GM12875 (cell line): ENCODE measurements around the gene SPNS2.

Experiments
- H3K4me3 ChIP-seq: one replicate; pipeline ENCODE4 v1.5.1; 2011; ENCODE audit warnings: low read depth, low read length, control low read depth
- TF ChIP-seq, protein P1 (sequence below): IDR thresholded peaks from 2 replicates; pipeline ENCODE4 v1.5.1; 2011; ENCODE audit warnings: low read depth, mild to moderate bottlenecking, control low read depth, inconsistent platforms, low read length, moderate library complexity, borderline replicate concordance; ENCODE audit not compliant: insufficient read depth

The SPNS2 gene

DNA sequence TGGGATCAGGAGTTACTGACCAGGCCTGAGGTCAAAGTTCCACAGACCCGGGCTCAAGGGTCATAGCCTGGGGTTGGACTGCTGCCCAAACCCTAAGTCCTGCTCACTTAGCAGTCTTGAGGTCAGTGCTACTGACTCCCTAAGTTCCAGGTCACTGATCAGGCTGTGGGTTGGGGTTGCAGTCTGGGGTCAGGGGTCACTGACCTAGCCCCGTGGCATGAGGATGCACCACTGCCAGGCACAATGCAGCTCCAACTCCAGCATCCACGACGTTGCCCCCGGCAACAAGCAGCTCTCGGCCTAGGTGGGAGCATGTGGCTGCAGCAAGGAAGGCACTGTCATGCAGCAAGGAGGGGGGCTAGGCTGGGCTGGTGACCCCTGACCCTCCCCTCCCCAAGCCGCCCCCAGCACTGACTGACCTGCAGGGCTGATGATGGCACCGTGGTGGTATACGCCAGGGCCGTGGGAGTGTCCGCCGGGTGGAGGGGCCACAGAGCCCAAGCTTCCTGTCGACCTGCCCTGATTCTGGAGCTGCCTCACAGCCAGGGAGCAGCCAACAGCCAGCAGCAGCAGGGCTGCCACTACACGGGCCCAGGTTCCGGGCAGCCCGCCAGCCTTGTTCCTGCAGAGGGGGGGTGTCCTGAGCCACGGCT is 60.6 kb downstream of the SPNS2 start:
- H3K4me3 ChIP-seq, result no peak overlapping the region
- TF ChIP-seq, protein P1, sequence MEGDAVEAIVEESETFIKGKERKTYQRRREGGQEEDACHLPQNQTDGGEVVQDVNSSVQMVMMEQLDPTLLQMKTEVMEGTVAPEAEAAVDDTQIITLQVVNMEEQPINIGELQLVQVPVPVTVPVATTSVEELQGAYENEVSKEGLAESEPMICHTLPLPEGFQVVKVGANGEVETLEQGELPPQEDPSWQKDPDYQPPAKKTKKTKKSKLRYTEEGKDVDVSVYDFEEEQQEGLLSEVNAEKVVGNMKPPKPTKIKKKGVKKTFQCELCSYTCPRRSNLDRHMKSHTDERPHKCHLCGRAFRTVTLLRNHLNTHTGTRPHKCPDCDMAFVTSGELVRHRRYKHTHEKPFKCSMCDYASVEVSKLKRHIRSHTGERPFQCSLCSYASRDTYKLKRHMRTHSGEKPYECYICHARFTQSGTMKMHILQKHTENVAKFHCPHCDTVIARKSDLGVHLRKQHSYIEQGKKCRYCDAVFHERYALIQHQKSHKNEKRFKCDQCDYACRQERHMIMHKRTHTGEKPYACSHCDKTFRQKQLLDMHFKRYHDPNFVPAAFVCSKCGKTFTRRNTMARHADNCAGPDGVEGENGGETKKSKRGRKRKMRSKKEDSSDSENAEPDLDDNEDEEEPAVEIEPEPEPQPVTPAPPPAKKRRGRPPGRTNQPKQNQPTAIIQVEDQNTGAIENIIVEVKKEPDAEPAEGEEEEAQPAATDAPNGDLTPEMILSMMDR, result no peak

DNA sequence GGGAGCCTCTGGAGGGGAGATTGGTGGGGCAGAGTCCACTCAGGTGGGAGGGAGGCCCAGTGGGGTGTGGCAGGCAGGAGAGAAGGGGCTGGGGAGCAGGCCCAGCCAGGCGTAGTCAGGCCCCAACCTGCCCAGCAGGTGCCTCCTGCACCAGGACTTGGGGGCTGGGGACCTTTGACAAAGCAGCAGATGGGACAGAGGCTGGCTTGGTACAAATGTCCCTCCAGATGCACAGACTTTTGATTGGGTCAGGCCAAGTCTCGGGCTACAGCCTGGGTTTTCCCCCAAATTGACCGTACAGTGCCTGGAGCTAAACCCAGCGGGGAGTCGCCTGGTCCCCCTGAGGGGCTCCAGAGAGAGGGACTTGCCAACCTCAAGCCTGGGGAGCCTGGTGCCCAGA is 61.3 kb downstream of the SPNS2 start:
- TF ChIP-seq, protein P1, result no peak

DNA sequence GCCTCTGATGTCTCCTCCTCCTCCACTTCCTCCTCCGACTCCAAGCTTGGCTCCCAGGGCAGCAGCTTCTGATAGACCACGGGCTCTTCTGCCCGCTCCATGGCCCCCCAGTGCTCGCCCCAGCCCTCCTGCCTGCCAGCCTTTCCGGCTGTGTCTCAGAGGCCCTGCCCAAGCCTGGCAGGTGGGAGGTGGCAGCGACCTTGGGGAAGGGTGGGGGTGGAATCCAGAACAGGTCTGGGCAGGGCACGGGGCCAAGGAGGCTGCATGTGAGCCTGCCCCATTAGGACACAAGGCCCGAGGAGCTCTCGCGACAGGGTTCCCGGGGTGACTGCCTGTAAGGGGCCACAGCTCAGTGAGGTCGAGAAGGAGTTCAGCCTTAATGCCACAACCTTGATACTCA is 61.7 kb downstream of the SPNS2 start, which contains the start of gene GGT6:
Gene GGT6, minus strand, starts transcription at position 157 of the 400 bp plus-strand sequence. Its CDS starts 56 bp downstream, at position 101.
- TF ChIP-seq, protein P1, result no peak

More for the DNA sequence above, 61.3 kb downstream of the SPNS2 start:
- no peak overlapping the region for H3K4me3 ChIP-seq

DNA sequence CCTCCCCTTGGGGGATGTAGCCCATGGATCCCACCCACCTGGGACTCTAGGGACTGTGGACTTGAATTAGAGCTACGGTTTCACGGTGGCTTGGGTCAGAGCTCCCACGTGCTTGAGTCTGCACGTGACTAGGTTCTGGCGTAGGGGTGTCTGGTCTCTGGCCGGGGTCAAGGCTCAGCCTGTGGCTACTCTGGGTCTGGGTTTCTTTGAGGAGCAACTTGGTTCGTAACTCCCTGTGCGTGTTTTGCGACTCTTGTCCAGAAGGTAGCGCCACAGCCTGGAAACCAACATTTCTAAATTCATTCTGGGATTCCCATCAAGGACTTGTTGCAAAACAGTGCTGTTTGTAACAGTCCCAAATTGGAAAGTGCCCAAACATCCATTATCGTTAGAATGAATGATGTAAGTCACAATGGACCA is 62.2 kb downstream of the SPNS2 start:
- TF ChIP-seq, protein P1, result no peak
- H3K4me3 ChIP-seq, result no peak overlapping the region

More for the DNA sequence above, 61.7 kb downstream of the SPNS2 start, which contains the start of gene GGT6:
- no peak within 1 kb of the TSS for H3K4me3 ChIP-seq

DNA sequence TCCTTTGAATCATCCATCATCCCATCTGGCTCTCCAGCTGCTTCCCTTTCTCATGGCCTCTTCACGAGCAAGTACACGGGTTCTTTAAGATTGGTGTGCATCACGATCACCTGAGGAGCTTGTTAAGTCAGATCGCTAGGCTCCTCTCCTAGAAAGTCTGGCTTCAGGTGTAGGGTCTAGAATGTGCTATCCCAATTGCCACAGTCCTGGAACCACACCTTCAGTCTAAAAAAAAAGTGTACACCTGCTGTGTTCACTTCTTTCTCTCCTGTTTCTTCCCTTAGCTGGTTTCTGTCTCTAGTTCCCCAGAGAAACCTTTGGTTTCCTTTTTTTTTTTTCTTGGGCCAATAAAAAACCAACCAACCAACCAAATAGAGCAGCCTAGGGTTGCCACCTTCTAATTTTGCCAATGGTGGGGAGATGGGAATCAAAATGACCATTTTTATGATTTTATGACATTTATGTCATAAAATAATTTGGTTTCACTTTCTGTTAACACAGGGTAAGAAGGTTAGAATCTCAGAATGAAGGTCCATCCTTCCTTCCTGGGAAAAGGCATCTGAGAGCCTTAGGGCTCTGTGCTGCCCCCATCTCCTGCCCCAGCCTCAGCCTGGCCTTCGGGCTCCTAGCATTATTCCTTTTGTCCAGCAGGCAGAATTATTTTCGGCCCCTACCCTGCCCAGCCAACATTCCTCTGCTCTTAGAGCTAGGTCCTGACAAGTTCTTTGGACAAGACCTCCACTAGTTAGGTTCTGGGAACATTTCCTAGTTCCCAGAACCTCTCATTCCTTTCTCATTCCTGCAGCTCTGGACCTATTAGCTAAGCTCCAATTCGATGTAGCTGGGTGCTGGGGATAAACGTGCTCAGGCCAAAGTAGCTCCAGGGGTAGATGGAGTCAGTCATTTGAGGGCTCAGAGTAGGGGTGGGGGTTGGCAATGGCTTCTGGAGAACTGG is 63.6 kb downstream of the SPNS2 start:
- no peak overlapping the region for H3K4me3 ChIP-seq
- TF ChIP-seq, protein P1, result no peak

DNA sequence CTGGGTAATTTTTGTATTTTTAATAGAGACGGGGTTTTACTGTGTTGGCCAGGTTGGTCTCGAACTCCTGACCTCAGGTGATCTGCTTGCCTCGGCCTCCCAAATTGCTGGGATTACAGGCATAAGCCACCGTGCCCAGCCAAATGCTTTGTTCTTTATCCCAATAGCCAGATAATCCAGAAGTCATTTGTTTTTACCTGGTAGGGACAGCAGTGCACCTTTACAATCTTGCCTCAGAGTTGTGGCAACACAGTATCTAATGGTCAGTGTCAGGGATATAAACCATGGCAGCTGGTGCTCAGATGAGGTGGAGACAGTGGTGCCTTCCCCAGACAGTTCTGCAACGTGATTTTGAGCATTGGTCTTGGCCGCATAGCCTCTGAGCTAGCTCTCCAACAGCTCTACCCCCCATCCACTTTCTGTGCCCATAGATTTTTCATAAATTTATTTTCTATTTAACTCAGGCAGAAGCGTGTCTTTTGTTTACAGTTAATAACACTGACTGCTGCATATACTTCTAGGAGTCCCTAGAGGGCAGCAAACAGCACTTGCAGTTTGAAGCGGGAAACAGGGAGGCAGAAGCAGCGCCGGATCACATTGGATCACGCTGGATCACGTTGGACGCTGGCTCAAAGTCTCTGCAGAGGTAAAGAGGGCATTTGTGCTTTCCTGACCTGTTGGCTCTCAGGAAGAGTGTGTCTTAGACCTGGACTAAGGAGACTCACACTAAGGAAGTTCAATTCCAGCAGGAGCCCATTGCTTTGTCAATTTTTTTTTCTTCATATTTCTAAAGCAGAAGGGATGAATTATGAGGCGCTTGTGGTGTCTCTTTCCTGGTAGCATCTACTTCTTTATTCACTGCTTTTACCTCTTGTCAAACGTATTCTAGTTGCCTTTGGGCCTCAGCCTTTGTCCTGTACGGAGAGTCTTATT is 66.8 kb downstream of the SPNS2 start:
- TF ChIP-seq, protein P1, result peak; percentile 77
- no peak overlapping the region for H3K4me3 ChIP-seq
